ENCODE results near the gene TMEM182.

TMEM182 gene

DNA sequence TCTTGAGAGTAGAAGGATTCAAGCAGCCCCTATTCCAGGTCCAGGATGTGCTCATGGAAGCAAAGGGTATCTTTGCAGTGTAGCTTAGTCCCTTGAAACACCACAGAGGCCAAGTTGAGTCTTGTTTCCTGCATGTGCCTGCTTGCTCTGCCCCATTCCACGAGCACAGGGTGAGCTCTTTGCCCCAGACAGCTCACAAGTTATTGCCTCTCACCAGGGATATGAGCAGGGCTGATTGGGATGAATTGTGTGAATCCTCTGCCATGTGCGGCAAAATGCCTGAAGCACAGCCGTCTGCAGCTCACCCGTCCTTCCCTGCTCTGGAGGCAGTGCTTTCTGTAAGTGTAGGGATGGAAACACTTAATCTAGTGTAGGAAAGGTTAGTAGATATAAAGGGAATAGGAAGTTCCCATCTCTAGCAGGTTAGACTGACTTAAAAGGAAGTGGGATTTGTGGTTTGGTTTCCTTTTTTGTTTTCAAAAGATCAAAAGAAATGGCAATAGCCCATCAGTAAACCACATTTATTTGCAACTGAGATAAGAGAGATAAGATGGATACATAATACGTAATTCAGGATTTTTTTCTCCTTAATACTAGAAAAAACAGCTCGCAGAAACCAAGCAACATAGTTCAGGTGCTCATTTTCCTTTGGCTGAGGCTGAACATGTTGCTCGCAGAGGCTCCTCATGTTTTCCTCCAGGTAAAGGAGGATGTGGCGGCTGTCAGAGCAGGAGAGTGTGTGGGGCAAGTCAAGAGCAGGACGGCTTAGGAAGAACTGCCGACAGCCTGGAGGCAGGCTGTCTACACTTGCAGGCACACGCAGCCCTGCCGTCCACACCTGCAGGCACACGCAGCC lies 41.4 kb downstream of the TMEM182 start:
- DNase-seq = no peak

DNA sequence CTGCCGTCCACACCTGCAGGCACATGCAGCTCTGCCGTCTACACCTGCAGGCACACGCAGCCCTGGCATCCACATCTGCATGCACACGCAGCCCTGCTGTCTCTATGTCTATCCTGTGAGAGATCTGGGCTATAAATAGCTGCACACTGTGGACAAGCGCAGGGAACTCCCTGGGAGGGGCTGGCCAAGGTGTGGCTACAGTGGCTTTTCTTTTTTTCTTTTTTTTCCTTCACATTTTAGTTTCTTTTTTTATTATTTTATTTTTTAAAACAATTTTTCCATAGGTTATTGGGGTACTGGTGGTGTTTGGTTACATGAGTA lies 42.0 kb downstream of the TMEM182 start:
- no peak for DNase-seq

DNA sequence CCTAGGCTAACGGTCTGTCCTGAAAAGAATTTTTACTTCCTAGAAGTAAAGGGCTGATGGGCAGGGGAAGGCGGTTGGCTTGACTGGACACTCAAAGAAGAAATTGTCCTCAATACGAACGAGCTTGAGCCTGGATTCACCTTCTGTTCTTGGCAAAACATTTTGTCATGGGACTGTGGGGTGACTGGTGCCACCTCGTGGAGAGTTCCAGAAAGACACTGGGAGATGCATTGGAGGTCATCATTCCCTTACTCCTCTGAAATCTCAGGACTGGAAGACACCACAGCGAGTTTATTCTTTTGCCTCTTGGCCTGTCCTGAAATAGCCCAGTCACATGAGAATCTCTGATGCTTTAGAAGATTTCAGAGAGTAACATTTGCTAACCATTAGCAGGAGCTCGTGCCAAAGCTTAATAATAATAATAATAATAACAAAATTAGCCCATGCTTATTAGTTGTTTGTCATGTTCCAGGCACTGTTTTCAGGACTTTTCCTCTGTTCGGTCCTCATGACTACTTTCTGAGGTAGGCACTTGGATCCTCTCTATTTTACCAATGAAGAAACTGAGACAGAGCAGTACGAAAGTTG lies 44.5 kb downstream of the TMEM182 start:
- peak; percentile 38 for DNase-seq

DNA sequence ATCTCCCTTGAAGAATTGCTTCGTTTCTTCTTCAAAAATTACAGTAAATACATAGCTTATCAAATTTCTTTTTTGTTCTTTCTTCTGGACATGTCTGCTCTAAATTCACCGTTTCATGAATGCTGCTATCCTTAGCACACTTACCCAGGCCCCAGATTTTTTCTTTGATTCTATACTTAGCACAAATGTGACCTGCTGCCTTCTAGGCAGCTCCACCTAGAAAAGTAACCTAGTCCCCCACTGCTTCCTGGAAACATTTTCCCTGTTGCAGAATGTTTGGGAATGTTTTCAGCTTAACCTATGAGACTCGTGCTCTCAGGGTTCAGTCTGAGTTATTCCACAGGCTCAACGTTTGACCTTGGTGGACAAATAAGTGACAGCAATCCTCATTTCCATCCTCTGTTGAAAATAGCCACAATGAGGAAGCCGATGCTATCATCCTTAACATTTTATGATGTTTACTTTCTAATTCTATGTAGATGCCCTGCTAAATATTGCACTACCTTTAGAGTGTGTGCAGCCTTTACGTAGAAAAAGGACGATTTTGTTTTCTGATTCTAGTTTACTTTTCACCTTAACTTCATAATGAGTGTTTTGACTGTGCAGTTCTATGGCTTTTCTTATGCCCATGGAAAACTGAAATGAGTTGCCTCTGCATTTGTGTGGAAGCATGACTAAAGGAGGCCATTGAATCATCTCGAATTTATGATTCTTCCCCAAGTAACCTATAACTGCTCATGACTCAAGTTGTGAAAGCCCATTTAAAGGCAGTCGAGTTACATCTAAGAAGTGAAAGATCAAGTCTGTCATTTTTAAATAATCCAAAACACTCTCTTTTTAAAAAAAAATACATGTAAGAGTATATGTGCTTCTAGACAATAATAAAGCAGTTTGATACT lies 47.7 kb downstream of the TMEM182 start:
- DNase-seq = no peak

DNA sequence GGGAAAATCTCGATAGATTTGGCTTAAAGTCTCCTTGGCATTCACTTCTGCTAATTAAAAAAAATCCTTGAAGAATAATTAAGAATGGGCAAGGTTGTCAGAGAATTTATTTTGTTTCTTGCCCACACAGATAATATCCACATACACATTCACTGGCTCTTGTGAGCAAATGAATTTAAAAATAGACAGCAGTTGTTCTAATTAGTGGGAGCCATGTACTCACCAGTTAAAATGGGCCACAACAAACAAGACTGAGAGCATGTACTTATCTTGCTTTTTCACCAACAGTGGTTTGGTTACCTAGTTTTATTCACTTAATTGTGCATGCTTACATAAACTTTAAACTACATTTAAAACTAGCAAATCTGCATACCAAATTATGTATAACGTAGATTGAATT lies 53.5 kb downstream of the TMEM182 start:
- DNase-seq = no peak

DNA sequence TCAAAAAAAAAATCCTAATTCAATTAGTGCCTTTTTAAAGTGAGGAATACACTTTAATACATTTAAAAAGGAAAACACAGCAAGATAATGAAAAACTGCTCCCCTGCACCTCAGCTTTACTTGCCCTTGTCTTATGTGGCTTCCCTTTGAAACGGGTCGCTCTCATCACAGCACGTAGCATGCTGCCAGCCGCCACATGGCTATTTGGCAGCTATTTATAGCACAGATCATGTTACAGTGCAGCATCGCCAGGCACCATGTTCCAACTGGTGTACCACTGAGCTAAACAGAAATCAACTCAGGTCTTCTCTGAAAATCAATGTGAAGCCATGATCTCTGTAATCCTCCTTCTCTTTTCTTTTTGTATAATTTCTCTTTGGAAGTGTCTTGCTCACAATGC lies 65.1 kb downstream of the TMEM182 start:
- no peak for DNase-seq

DNA sequence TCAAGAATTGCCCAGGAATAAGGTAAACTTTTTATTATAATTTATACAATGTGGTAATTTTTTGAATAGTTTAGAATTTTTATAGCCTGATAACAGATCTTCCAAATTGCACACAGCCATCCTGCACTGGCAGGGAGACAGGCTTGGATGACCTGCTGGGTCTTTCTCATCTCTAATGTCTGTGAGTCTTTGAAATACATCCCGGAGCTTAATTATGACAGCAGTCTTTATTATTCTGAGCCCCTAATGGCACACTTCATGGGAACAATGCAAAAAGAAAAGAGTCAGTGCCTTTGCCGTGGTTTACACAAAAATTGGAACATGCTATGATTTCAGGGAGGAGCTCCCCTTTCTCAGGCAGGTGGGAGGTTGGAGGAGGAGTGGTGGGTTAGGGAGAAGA lies 71.0 kb downstream of the TMEM182 start:
- no peak for DNase-seq

DNA sequence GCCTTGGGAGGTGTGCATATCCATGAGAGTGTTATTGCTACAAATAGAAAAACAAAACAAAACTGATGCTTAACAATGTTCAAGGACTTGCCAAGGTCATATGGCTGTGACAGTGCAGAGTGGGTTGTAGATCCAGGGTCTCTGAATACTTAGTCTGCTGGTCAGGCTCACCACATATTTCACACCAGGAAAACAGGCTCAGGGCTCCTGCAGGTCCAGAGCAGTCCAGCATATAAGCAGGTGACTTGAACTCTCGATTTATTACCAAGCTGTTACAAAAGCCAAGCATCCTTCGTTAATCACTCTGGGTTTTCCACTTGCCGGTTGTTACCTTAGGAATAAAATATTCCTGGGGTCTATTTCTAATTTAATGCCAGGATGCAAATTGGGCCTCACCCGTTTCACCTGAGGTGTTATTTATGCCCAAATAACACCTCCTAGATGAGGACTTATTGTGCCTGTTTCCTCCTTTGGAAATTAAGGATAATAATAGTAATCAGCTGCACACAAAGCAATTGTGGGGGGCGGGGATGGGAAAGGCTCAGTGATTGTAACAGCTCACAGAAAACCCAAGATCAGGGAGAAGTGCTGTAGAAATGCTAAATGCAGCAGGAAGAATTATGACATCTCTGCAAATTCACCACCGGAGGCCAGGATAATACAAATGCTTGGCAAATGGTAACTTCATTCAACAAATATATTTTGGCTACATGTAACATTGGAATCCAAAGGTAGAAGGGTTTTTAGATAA lies 72.9 kb downstream of the TMEM182 start:
- no peak for DNase-seq

DNA sequence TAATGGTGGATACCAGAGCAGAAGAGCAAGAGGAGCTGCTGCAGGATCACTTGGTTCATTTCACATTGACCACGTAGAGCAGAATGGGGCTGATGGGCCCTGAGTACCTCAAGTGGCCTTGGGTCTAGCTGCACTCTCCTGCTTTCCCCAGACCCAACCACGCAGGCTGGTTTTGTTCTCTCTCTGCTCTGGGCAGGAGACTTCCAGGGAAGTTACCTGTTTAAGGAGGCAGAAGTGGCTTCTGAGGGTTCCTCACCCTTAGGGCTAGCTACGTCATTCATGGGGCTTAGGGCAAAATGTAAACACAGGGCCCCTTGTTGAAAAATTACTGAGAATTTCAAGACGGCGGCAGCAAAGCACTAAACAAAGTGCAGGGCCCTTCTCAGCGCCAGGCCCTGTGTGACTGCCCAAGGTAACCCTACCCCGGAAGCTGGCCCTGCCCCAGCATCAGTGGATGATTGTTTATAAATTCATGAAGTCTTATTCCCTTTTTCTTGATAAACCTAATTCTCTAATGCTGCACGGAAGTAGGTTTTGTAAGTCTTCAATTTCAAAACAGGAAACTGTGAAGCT lies 75.9 kb downstream of the TMEM182 start:
- no peak for DNase-seq

DNA sequence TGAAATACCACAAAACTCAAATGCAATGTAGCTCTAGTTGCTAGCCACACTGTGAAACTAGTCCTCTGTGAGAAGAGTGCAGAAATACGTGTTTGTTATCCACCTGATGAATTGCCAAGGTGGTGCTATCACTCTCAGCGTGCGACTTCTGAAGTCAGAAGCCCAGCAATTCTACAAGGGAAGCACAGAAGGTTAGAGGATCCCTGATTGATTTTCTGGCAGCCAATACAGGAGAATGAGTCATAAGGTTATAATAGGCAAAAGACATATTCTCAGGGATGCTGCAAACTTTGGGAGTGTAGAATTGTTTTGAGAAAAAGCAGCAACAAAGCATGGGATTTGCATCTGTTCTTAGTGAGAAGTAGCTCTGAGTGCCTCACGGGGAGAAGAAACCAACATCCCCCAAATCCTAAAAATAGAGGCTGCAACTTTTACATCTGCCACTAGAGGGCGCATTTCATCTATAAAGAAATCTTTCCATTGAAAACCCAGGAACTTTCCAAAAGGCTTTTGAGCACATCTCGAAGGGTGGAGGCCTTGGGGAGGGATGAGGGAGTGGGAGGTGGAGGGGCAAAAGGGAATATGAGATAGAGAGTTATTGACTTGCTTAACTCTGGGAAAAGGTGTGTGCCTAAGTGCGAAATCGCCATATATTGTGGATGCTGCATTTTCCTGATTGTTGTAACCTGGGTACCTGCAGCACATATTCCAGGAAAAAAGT lies 78.0 kb downstream of the TMEM182 start:
- peak; percentile 25 for DNase-seq

DNA sequence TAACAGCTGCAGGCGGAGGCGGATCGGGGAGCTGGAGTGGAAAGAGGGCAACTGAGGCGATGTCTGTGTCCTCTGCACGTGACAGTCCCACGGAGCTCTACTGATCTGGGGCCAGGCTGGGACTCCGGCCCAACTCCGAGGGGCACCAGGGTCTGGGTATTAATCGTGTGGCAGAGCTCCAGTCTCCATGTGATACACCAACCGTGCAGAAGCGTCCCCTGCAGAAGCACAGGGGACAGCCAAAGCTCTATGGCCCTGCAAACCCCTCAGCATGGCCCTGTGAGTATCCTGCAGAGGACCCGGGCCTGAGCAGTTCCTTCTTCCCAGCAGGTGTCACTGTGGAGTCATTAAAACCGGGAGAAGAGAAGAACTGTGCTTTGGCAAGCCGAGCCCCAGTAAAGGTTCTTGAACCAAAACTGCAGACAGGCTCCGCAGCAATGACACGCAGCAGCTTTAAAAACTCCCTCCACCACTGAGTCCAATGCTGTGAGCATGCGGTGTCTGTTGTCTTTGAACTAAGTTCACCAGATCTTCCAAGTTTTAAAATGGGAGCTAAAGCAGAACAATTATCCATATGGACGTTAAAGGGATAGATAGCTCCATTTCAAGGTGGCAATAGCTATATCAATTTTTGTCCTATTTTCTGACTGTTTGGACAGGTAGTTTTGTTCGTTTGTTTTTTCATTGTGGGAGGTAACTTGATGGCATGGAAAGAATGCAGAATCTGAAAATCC lies 79.4 kb downstream of the TMEM182 start:
- DNase-seq = no peak

DNA sequence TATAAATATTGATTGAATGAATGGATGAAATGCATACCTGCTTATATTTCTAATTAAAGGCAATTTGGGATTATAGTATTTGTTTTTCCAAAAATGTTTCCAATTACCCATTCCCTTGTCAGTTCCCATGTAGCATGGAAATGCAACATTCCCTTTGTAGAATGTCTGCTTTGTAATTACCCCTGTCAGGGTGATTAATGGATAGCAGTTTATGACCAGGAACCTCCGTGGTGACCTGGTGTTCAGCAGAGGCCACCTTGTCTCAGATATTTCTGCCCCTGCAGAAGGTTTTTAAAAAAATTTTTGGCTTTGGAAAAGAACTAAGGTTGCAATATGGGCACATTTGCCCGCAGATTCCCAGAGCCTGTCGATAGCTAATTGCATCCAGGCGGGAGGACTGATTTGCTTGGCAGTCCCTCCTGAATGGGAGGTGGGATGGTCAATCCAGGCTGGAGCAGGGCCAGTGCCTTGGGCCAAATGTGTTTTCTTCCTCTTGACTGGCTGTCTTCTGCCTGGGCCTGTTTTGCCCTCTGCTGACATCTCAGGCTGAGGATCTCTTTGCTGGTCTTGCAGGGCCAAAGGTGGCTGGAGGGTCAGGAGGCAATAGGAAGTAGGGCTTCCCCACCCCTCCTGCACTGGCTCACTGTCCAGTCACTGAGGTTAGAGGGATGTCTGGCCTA lies 82.1 kb downstream of the TMEM182 start:
- DNase-seq = no peak

DNA sequence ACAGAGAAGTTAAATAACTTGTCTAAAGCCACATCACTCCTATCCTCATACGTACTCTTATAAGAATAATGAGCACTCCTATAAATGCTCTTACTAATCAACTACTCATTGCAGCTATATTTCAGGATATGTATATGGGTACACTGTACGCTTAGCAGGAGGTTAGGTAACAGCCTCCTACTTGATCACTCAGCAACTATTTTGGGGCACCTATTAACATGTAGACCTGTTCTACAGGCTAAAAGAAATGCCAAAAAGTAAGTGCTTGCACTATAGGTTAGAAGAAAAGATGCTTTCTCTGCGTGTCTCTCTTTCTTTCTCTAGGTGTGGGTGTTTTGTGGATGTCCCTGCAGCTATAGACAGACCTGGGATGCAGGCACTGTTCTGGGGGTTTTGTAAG lies 83.1 kb downstream of the TMEM182 start:
- no peak for DNase-seq

DNA sequence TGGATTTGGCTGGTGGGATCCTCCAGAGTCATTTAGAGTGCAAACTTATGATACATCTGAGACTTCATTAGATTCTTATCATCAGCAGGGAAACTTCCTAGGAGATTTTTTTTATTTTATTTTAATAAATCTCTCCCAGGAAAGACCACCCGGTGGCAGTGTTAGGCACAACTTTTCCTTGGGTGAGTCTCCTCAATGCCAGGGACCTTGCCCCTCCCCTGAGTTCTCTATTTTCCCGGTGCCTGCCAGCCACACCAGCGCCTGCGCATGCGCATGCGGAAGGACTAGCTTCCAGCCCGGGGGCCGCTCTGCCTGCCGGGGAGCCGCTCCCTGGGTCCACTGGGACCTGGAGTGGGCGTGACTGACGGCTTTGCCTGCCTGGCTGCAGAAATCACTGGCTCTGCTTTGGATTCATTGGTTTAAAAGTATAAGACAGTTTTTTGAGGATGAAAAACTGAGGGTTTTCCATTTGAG lies 86.6 kb downstream of the TMEM182 start:
- DNase-seq = no peak

DNA sequence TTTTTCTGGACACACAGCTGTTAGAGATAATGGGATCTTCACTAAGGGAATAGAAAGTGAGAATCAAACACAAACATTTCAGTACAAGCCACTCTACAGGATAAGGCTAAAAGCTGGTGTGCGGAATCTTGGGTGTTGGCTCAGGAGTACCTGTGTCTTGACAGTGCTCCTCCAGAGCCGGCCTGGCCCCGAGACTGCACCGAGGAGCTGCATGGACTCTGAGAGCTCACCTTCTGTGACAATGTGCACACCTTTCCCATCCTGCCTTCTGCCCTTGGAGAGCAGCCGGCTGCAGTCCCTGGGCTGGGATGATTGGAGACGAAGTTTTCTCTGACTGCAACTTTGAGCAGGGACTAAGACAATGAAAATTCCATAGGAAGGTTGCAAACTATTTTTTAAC lies 89.1 kb downstream of the TMEM182 start:
- DNase-seq = no peak

DNA sequence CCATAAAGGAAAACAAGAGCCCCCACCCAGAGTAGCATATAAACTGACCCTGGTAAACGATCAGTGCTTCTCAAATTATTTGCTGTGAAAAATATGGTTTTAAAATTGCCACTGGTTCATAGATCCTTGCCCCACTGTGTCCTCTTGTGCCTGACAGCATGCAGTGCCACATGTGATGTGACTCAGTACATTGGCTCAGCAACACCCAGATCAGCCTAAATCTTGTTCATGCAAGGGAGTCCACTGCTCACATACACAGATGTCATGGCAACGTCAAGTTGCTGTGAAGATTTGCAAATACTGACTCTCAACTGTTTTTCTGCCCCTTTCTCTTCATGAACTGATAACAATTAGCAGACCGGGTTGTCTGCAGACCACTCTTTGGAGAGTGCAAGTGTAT lies 91.0 kb downstream of the TMEM182 start:
- no peak for DNase-seq
